Parathyroid adenoma (tissue), 2 donors: ENCODE measurements around the gene MUC4.

Experiments
- H2AFZ ChIP-seq: fragments of 300-600 bp; sonication (generic); one replicate; pipeline ENCODE4 v1.7.0; 2017; ENCODE audit warnings: antibody characterized with exemption, mild to moderate bottlenecking
- H3K27ac ChIP-seq: fragments of 300-600 bp; sonication (generic); one replicate; pipeline ENCODE4 v1.7.0; 2017
- H3K27me3 ChIP-seq: fragments of 300-600 bp; sonication (generic); one replicate; pipeline ENCODE4 v1.7.0; 2017; ENCODE audit warnings: low read length; ENCODE audit not compliant: control insufficient read depth, insufficient read depth
- H3K36me3 ChIP-seq: fragments of 300-600 bp; sonication (generic); one replicate; pipeline ENCODE4 v1.7.0; 2017; ENCODE audit warnings: low read length; ENCODE audit not compliant: control insufficient read depth, insufficient read depth
- H3K4me1 ChIP-seq: fragments of 300-600 bp; sonication (generic); one replicate; pipeline ENCODE4 v1.7.0; 2017; ENCODE audit warnings: control low read depth
- H3K4me2 ChIP-seq: fragments of 300-600 bp; sonication (generic); one replicate; pipeline ENCODE4 v1.7.0; 2017; ENCODE audit warnings: low read length
- H3K4me3 ChIP-seq: fragments of 300-600 bp; sonication (generic); one replicate; pipeline ENCODE4 v1.7.0; 2017; ENCODE audit warnings: low read depth, low read length
- H3K79me2 ChIP-seq: fragments of 300-600 bp; sonication (generic); one replicate; pipeline ENCODE4 v1.7.0; 2017; ENCODE audit warnings: control low read depth
- H3K9ac ChIP-seq: fragments of 300-600 bp; sonication (generic); one replicate; pipeline ENCODE4 v1.7.0; 2017; ENCODE audit warnings: mild to moderate bottlenecking
- H3K9me3 ChIP-seq: fragments of 300-600 bp; sonication (generic); one replicate; pipeline ENCODE4 v1.7.0; 2017; ENCODE audit warnings: low read length; ENCODE audit not compliant: control insufficient read depth
- TF ChIP-seq, protein P1 (sequence below): fragments of 300-600 bp; sonication (generic); IDR thresholded peaks from one replicate; pipeline ENCODE4 v1.7.0; 2017; ENCODE audit warnings: antibody characterized with exemption, mild to moderate bottlenecking
- donor health status: primary hyperparathyroidism.

MUC4 gene

DNA sequence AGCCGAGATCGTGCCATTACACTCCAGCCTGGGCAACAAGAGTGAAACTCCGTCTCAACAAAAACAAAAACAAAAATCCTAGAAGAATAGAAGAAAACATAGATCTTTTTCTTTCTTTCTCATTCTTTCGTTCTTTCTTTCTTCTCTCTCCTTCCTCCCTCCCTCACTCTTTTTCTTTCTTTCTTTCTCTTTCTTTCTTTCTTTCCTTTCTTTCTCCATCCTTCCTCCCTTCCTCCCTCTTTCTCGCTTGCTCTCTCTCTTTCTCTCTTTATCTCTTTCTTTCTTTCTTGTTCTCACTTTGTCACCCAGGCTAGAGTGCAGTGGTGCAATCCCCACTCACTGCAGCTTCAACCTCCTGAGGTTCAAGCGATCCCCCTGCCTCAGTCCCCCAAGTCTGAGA is 33.8 kb upstream of the MUC4 start:
- H3K9me3 ChIP-seq = no peaks in the 10 kb centered on the region
- TF ChIP-seq, protein P1, sequence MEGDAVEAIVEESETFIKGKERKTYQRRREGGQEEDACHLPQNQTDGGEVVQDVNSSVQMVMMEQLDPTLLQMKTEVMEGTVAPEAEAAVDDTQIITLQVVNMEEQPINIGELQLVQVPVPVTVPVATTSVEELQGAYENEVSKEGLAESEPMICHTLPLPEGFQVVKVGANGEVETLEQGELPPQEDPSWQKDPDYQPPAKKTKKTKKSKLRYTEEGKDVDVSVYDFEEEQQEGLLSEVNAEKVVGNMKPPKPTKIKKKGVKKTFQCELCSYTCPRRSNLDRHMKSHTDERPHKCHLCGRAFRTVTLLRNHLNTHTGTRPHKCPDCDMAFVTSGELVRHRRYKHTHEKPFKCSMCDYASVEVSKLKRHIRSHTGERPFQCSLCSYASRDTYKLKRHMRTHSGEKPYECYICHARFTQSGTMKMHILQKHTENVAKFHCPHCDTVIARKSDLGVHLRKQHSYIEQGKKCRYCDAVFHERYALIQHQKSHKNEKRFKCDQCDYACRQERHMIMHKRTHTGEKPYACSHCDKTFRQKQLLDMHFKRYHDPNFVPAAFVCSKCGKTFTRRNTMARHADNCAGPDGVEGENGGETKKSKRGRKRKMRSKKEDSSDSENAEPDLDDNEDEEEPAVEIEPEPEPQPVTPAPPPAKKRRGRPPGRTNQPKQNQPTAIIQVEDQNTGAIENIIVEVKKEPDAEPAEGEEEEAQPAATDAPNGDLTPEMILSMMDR = no peak
- H3K4me2 ChIP-seq = no peak overlapping the region
- H3K9ac ChIP-seq = no peak overlapping the region
- no peak overlapping the region for H3K27ac ChIP-seq
- H3K4me1 ChIP-seq = no peaks in the 10 kb centered on the region
- H3K27me3 ChIP-seq = no peaks in the 10 kb centered on the region
- H3K4me3 ChIP-seq = no peak overlapping the region
- H3K79me2 ChIP-seq = no peaks in the 10 kb centered on the region
- H3K36me3 ChIP-seq = no peaks in the 10 kb centered on the region
- H2AFZ ChIP-seq = no peak overlapping the region

DNA sequence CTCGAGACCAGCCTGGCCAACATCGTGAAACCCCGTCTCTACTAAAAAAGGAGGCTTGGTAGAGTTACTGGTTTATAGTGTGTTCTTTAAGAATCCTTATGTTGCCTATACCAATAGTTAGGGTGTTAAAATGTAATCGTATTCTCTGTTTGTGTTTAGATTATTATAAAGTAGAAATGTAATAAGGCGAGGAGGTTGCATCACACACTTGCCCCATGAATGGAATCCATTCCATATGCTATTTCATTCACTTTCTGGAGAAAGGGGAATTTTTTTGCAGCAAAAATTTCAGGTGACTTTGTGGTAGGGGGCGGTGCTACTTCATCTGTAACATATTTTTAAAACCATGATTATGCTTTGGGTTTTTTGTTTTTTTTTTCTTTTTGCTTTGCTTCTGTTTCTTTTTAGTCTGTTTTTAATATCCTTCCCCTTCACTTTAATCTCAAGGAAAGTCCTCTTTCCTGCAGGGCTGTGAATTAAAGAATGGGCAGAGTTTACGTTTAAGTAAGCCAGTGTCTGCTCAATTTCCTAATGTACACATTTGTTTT is 33.0 kb upstream of the MUC4 start:
- Histone ChIP-seq H3K9me3 (no peaks in the 10 kb centered on the region), H2AFZ (no peak overlapping the region), H3K27me3 (no peaks in the 10 kb centered on the region), H3K79me2 (no peaks in the 10 kb centered on the region), H3K36me3 (no peaks in the 10 kb centered on the region), H3K27ac (no peak overlapping the region), H3K9ac (no peak overlapping the region), H3K4me1 (no peaks in the 10 kb centered on the region), H3K4me3 (no peak overlapping the region), H3K4me2 (no peak overlapping the region)
- TF ChIP-seq, protein P1 = no peak

DNA sequence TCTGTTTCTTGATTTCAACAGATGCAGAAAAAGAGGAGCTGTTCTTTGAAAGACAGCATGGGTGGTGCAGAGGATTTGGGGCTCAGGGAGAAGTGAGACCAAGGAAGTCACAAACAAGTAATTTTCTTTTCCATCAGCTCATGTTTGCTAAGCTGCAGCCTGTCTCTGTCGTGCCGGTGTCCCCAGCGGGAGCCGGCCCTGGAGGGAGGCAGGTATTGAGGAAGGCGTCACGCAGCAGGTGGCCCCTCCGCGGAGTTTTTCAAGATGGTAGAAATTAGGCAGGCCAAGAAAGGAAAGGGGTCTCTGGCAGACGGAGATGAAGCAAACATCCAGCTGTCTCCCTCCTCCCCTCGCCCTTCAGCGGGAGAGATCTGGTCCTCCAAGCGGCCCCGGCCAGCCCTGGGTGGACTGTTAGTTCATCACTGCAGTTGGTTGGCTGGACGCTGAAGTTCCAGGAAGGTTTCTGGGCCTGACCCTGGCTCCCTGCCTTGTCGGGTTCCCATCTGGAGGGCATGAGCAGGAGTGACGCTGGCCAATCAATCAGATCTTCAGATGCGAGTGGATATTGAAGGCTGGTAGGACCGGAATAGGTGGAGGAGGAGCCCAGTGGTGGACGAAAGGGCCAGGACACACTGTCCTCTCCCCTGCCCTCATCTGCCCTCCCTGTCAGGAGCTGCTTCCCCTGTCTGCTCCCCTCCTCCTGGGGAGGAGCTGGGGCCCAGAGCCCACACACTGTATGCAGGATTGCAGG is 27.7 kb upstream of the MUC4 start:
- Histone ChIP-seq H3K4me2 (no peak overlapping the region), H3K4me3 (no peak overlapping the region), H2AFZ (peak overlapping the region; percentile 34), H3K9me3 (no peaks in the 10 kb centered on the region), H3K4me1 (no peaks in the 10 kb centered on the region), H3K79me2 (no peaks in the 10 kb centered on the region), H3K27ac (no peak overlapping the region), H3K27me3 (no peaks in the 10 kb centered on the region), H3K9ac (no peak overlapping the region), H3K36me3 (no peaks in the 10 kb centered on the region)
- TF ChIP-seq, protein P1 = no peak

DNA sequence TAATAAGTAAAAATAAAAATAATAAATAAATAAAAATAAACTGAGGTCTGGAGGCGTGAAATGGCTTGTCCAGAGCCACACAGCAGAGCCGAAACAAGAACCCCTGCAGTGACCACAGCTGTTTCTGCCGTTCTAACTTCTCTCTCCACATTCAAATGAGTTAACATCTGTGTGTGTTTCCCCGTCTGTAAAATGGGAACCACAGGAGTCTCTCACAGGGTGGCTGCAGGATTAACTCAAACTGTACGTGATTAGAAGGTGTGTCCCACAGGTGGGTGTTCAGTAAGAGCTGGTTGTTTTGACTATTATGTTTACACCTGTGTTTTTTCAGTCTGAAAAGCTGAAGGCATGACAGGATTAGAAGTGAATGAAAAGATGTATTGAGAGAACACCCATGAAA is 27.0 kb upstream of the MUC4 start:
- Histone ChIP-seq H3K4me2 (no peak overlapping the region), H3K9ac (no peak overlapping the region), H3K36me3 (no peaks in the 10 kb centered on the region), H3K4me1 (no peaks in the 10 kb centered on the region), H3K79me2 (no peaks in the 10 kb centered on the region), H3K9me3 (no peaks in the 10 kb centered on the region), H3K27ac (no peak overlapping the region), H3K27me3 (no peaks in the 10 kb centered on the region), H2AFZ (no peak overlapping the region), H3K4me3 (no peak overlapping the region)
- TF ChIP-seq, protein P1 = no peak
